ENCODE data around the gene PSMA5.
"Not testable (repeated sequence)": the region's sequence is repeated elsewhere in the genome, so short reads cannot be mapped to it uniquely, and the experiment has no call there.

PSMA5 gene

DNA sequence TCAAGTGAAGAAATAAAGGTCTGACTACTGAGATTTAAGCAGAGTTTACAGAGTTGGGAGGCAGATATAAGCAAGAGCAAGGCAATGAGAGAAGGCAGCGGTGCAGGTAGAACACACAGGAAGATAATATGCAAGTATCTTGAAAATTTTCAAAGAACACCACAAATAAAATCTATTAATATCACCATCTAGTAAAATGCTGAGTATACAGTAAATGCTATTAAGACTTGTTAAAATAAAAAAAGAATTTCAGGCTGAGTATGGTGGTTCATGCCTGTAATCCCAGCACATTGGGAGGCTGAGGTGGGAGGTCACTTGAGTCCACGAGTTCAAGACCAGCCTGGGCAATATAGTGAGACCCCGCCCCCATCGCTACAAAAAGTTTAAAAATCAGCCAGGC, 48.5 kb downstream of the PSMA5 start:
- TF ChIP-seq, protein P1, sequence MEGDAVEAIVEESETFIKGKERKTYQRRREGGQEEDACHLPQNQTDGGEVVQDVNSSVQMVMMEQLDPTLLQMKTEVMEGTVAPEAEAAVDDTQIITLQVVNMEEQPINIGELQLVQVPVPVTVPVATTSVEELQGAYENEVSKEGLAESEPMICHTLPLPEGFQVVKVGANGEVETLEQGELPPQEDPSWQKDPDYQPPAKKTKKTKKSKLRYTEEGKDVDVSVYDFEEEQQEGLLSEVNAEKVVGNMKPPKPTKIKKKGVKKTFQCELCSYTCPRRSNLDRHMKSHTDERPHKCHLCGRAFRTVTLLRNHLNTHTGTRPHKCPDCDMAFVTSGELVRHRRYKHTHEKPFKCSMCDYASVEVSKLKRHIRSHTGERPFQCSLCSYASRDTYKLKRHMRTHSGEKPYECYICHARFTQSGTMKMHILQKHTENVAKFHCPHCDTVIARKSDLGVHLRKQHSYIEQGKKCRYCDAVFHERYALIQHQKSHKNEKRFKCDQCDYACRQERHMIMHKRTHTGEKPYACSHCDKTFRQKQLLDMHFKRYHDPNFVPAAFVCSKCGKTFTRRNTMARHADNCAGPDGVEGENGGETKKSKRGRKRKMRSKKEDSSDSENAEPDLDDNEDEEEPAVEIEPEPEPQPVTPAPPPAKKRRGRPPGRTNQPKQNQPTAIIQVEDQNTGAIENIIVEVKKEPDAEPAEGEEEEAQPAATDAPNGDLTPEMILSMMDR (IDR thresholded peaks at IDR 0.05; ENCODE audit: low read depth, low read length, missing control alignments), result no peak
- no peak overlapping the region for H3K4me3 ChIP-seq (ENCODE audit: low read depth, low read length)

DNA sequence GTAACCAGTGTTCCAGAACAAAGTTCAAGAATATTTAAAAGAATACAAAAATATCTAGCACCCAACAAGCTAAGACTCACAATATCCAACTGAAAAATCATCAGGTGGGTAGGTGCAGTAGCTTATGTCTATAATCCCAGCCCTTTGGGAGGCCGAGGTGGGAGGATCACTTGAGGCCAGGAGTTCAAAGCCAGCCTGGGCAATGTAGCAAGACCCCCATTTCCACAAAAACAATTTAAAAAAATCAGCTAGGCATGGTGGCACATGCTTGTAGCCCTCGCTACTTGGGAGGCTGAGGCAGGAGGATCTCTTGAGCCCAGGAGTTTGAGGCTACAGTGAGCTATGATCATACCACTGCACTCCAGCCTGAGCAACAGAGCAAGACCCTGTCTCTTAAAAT, 52.6 kb downstream of the PSMA5 start:
- H3K4me3 ChIP-seq (ENCODE audit: low read depth, low read length); DNase-seq (ENCODE audit: low read depth): not testable (repeated sequence)

More for the DNA sequence above, 48.5 kb downstream of the PSMA5 start:
- DNase-seq (ENCODE audit: low read depth), result no peak

DNA sequence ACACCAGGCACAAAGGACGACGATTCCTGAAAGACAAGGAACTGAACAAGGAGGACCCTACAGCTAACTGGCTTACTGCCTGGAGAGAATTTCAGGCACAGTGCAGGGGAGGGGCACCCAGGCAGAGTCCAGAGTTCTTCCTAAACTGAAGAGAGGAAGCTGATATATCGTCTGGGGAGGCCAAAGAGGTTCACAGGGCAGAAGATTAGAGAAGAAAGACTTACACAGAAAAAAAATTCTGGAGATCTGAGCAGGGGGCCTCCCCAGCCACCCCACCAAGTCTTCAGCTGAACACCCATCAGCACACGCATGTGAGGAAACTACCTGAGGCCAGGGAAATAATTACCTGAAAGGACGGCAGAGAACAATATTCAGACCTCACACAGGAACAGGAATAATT, 53.1 kb downstream of the PSMA5 start:
- TF ChIP-seq, protein P1 (IDR thresholded peaks at IDR 0.05; ENCODE audit: low read depth, low read length, missing control alignments), result no peak
- no peak overlapping the region for H3K4me3 ChIP-seq (ENCODE audit: low read depth, low read length)
- DNase-seq (ENCODE audit: low read depth), result no peak

DNA sequence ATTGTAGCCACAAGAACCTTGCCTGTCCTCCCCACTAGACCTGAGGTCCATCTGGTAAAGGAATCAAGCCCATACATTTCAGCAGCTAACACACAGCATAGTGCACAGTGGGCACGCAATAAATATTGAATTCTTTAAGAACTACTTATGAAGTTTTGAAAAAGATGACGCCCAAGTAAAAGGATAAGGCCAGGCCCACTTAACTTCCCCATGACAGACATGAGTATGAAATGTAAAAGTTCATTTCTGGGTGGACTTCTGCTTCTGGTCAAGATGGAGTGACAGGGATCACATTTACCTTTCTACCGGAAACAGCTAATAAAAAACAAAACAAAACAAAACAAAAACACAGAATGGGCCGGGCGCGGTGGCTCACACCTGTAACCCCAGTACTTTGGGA, 54.0 kb downstream of the PSMA5 start:
- DNase-seq (ENCODE audit: low read depth), result no peak
- H3K4me3 ChIP-seq (ENCODE audit: low read depth, low read length), result no peak overlapping the region
- TF ChIP-seq, protein P1 (IDR thresholded peaks at IDR 0.05; ENCODE audit: low read depth, low read length, missing control alignments), result no peak

DNA sequence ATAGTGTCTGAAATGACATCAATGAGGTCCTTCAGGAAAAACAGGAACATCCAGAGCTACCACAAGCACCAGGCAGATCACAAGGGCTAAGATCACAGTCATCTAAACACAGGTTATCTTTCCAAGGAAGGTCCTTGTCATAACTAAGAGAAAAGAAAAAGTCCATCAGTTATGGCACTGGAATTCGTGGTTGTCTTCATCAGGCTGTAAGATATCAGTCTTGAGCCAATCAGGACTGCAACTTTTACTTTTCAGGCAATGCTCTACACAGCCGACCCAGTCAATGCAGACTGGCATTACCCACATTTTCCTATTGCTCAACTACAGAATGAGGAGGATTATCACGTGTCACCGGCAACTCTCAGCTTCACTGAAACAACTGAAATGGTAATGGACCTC, 54.9 kb downstream of the PSMA5 start:
- TF ChIP-seq, protein P1 (IDR thresholded peaks at IDR 0.05; ENCODE audit: low read depth, low read length, missing control alignments), result no peak
- DNase-seq (ENCODE audit: low read depth), result no peak
- no peak overlapping the region for H3K4me3 ChIP-seq (ENCODE audit: low read depth, low read length)

DNA sequence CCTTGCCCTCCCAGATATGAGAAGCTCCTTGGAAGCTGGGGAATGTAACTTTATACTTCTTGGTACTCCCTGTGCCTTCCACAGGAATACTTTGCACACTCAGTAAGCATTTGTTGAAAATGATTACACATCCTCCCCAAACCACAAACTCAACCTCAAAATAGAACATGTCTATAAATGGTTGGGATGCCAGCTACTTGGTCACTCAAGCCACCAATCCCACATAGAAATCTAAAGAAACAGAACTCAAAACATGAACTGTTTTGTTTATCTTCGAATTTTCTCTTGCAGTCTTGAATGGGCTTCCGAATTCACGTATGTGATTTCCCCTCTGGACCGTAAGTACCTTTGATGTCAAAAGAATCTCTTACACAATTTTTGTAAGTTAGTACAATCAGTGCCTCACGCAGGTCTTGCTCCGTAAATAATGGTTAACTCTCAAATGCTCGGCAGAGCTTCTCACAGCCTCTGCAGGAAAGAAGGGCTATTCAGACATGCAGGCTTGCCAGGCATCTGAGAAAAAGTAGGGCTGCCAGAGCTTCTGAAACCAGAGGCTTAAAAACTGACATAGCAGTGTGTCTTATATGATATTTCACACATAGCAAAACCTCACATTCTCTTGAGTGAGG, 55.4 kb downstream of the PSMA5 start:
- no peak for DNase-seq (ENCODE audit: low read depth)
- TF ChIP-seq, protein P1 (IDR thresholded peaks at IDR 0.05; ENCODE audit: low read depth, low read length, missing control alignments), result no peak
- H3K4me3 ChIP-seq (ENCODE audit: low read depth, low read length), result no peak overlapping the region

DNA sequence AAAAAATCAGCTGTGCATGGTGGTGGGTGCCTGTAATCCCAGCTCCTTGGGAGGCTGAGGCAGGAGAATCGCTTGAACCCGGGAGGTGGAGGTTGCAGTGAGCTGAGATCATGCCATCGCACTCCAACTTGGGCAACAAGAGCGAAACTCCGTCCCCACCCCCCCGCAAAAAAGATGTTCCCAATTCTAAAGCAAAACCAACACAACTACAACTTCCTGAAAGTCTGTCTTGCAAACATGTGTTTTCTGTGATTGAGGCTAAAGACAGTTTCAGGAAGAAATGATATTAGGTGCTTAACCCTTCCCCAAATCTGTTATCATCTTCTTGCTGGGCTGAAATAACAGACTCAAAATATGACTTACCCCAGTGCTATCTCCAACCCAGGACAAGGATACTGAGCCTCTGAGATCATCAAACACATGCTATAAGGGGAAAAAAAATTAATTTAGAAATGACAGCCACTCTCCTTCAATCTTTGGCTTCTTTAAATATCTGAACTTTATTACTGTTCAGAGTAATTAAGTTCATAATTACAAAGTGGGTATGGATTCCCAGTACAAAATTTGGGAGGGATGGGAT, 57.0 kb downstream of the PSMA5 start:
- DNase-seq (ENCODE audit: low read depth), result no peak
- TF ChIP-seq, protein P1 (IDR thresholded peaks at IDR 0.05; ENCODE audit: low read depth, low read length, missing control alignments), result no peak
- H3K4me3 ChIP-seq (ENCODE audit: low read depth, low read length), result no peak overlapping the region
